Measurements from ENCODE around the gene SETD1B. TPM values are rescaled to one million over a fixed set of nuclear protein-coding genes. Genes with fewer than 3 reads are reported as not detected.
A peak's percentile ranks its signal among the peaks of the same experiment; 100 is the strongest.
"Not testable (repeated sequence)": the region's sequence is repeated elsewhere in the genome, so short reads cannot be mapped to it uniquely, and the experiment has no call there.

SETD1B gene
- polyA plus RNA-seq, 3 donors from 2014 or later, result 0.56 to 2.3 TPM; not detected in 1

GRCh38 chr12:121786440-121786825, 17.4 kb upstream of the SETD1B start:
- peaks cover 14 to 38% (median 34%) of the 10 kb centered on the region in 3 donors for H3K27me3 Mint-ChIP-seq (ENCODE audit: low read depth in 3 of 3)
- DNase-seq, result peak; percentile 61 to 68 (median 64)
- H3K36me3 Mint-ChIP-seq, result peaks cover 9 to 16% (median 12%) of the 10 kb centered on the region in 3 donors
- peak overlapping the region; percentile 99 to 100 (median 100) for H3K27ac Mint-ChIP-seq
- peak overlapping the region; percentile 83 to 95 (median 92) for H3K4me3 Mint-ChIP-seq
- H3K4me1 Mint-ChIP-seq, result peaks cover 92 to 95% of the 10 kb centered on the region in 2 donors
- no peaks in the 10 kb centered on the region for H3K9me3 Mint-ChIP-seq

- Mint-ChIP-seq H3K27ac (peak overlapping the region; percentile 99 to 100 (median 100)), H3K27me3 (ENCODE audit: low read depth in 3 of 3) (peaks cover 15 to 44% (median 35%) of the 10 kb centered on the region in 3 donors), H3K4me3 (peak overlapping the region; percentile 86 to 95 (median 92)), H3K4me1 (peaks cover 92 to 95% of the 10 kb centered on the region in 2 donors), H3K9me3 (no peaks in the 10 kb centered on the region), H3K36me3 (peaks cover 8 to 19% (median 11%) of the 10 kb centered on the region in 3 donors)
- DNase-seq, result peak; percentile 53 to 66 (median 64)
These were observed 16.5 kb upstream of the SETD1B start for GRCh38 chr12:121787063-121788025.

- no peak for DNase-seq
These were observed 15.5 kb upstream of the SETD1B start for GRCh38 chr12:121788176-121788818.

GRCh38 chr12:121789233-121789781, 14.5 kb upstream of the SETD1B start:
- Mint-ChIP-seq H3K4me1 (peaks cover 80 to 84% of the 10 kb centered on the region in 2 donors), H3K4me3 (peak overlapping the region; percentile 86 to 95 (median 92)), H3K27ac (peak overlapping the region; percentile 99 to 100 (median 100)), H3K27me3 (ENCODE audit: low read depth in 3 of 3) (peaks cover 17 to 46% (median 32%) of the 10 kb centered on the region in 3 donors), H3K36me3 (peaks cover 5 to 19% (median 7%) of the 10 kb centered on the region in 3 donors), H3K9me3 (no peaks in the 10 kb centered on the region)
- DNase-seq, result peak; percentile 67 to 76 (median 75)

More at GRCh38 chr12:121788176-121788818, 15.5 kb upstream of the SETD1B start:
- peaks cover 8 to 19% (median 11%) of the 10 kb centered on the region in 3 donors for H3K36me3 Mint-ChIP-seq
- peaks cover 15 to 46% (median 32%) of the 10 kb centered on the region in 3 donors for H3K27me3 Mint-ChIP-seq (ENCODE audit: low read depth in 3 of 3)
- peak overlapping the region; percentile 86 to 95 (median 92) for H3K4me3 Mint-ChIP-seq
- peak overlapping the region; percentile 99 to 100 (median 100) for H3K27ac Mint-ChIP-seq
- H3K4me1 Mint-ChIP-seq, result peaks cover 88 to 89% of the 10 kb centered on the region in 2 donors
- H3K9me3 Mint-ChIP-seq, result no peaks in the 10 kb centered on the region

GRCh38 chr12:121789800-121790728, 13.7 kb upstream of the SETD1B start:
- Mint-ChIP-seq H3K4me3 (peak overlapping the region; percentile 86 to 95 (median 92)), H3K27me3 (ENCODE audit: low read depth in 3 of 3) (peaks cover 18 to 48% (median 32%) of the 10 kb centered on the region in 3 donors), H3K9me3 (no peaks in the 10 kb centered on the region), H3K4me1 (peaks cover 80 to 84% of the 10 kb centered on the region in 2 donors), H3K36me3 (peaks cover 5 to 14% (median 7%) of the 10 kb centered on the region in 3 donors), H3K27ac (peak overlapping the region; percentile 99 to 100 (median 100))
- peak; percentile 96 to 97 (median 96) for DNase-seq

- Mint-ChIP-seq H3K4me1 (peaks cover 78 to 84% of the 10 kb centered on the region in 2 donors), H3K4me3 (peak overlapping the region; percentile 86 to 95 (median 92)), H3K36me3 (peaks cover 5 to 14% (median 7%) of the 10 kb centered on the region in 3 donors), H3K27ac (peak overlapping the region; percentile 99 to 100 (median 100)), H3K27me3 (ENCODE audit: low read depth in 3 of 3) (peaks cover 19 to 49% (median 32%) of the 10 kb centered on the region in 3 donors)
- H3K9me3 Mint-ChIP-seq, DNase-seq: not testable (repeated sequence)
These were observed 13.0 kb upstream of the SETD1B start for GRCh38 chr12:121790785-121791184.

GRCh38 chr12:121791671-121792551, 11.9 kb upstream of the SETD1B start:
- H3K4me3 Mint-ChIP-seq, result peak overlapping the region; percentile 86 to 95 (median 92)
- peaks cover 4 to 12% (median 6%) of the 10 kb centered on the region in 3 donors for H3K36me3 Mint-ChIP-seq
- H3K27ac Mint-ChIP-seq, result peak overlapping the region; percentile 99 to 100 (median 100)
- DNase-seq, result peak; percentile 61 to 67 (median 65)
- peaks cover 67 to 72% of the 10 kb centered on the region in 2 donors for H3K4me1 Mint-ChIP-seq
- peaks cover 19 to 46% (median 31%) of the 10 kb centered on the region in 3 donors for H3K27me3 Mint-ChIP-seq (ENCODE audit: low read depth in 3 of 3)
- H3K9me3 Mint-ChIP-seq, result no peaks in the 10 kb centered on the region

GRCh38 chr12:121792607-121793439, 11.0 kb upstream of the SETD1B start:
- peak overlapping the region; percentile 99 to 100 (median 100) for H3K27ac Mint-ChIP-seq
- no peaks in the 10 kb centered on the region for H3K9me3 Mint-ChIP-seq

GRCh38 chr12:121793440-121793837, 10.4 kb upstream of the SETD1B start, which contains the start of gene RHOF:
TSS of gene RHOF (minus strand) at chr12:121793688. CDS start at chr12:121793633, 55 bp downstream.
- Mint-ChIP-seq H3K9me3 (no peaks in the 10 kb centered on the region), H3K36me3 (peaks cover 0 to 9% (median 4%) of the 10 kb centered on the region in 3 donors), H3K4me3 (peak within 1 kb of the TSS; percentile 86 to 95 (median 92)), H3K27me3 (ENCODE audit: low read depth in 3 of 3) (peaks cover 16 to 40% (median 23%) of the 10 kb centered on the region in 3 donors), H3K27ac (peak within 1 kb of the TSS; percentile 99 to 100 (median 100)), H3K4me1 (peaks cover 60 to 69% of the 10 kb centered on the region in 2 donors)
- DNase-seq, result no peak

More at GRCh38 chr12:121792607-121793439, 11.0 kb upstream of the SETD1B start:
- peak; percentile 67 to 73 (median 68) for DNase-seq
- peaks cover 0 to 9% (median 4%) of the 10 kb centered on the region in 3 donors for H3K36me3 Mint-ChIP-seq
- H3K27me3 Mint-ChIP-seq (ENCODE audit: low read depth in 3 of 3), result peaks cover 16 to 38% (median 24%) of the 10 kb centered on the region in 3 donors
- H3K4me3 Mint-ChIP-seq, result peak overlapping the region; percentile 86 to 95 (median 92)
- peaks cover 63 to 69% of the 10 kb centered on the region in 2 donors for H3K4me1 Mint-ChIP-seq

- H3K27ac Mint-ChIP-seq, result peak overlapping the region; percentile 92 to 100 (median 98)
- H3K4me3 Mint-ChIP-seq, result peak overlapping the region; percentile 85 to 92 (median 89)
- H3K9me3 Mint-ChIP-seq, result no peaks in the 10 kb centered on the region
- peaks cover 16 to 45% (median 24%) of the 10 kb centered on the region in 3 donors for H3K27me3 Mint-ChIP-seq (ENCODE audit: low read depth in 3 of 3)
- H3K36me3 Mint-ChIP-seq, result peaks cover 0 to 9% (median 4%) of the 10 kb centered on the region in 3 donors
- peak; percentile 97 to 98 (median 97) for DNase-seq
- peaks cover 60 to 69% of the 10 kb centered on the region in 2 donors for H3K4me1 Mint-ChIP-seq
These were observed 9.8 kb upstream of the SETD1B start for GRCh38 chr12:121793838-121794533.
